ENCODE measurements around the gene MYO9A.

The MYO9A gene

DNA sequence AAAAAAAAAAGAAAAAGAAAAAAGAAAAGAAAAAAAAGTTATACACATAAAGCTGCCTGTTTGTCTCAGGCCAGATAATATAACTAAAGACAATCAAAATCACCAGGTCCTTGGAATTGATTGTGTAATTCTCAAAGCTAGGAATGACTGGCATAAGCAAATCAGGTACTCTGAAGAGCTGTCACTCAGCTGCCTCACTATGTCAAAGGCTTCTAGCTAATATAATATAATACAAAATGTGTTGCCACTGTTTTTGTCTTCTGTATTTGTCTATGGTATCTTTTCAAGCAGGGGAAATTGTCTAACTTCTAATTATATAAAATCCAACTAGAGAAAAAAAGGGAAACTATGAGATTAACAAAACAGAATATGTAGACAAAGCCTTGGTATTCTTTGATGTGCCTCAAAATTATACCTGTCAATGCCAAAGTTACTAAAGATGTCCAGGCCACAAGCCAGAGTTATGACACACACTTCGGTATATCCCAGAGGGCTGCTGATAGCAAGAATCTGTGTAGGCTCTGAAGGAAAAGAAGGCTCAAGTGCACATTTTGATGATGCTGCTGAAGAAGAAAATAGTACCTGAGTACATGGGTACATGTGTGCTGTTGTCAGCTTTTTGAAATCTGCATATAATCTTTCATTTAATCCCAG is 344.6 kb downstream of the MYO9A start:
- no peak for TF ChIP-seq SPI1 (IDR thresholded peaks at IDR 0.05; ENCODE audit: borderline replicate concordance, low read depth)
- no peak for TF ChIP-seq POLR2AphosphoS5 (IDR thresholded peaks at IDR 0.05; ENCODE audit: low read depth)
- TF ChIP-seq REST (IDR thresholded peaks at IDR 0.05; ENCODE audit: insufficient replicate concordance, low read depth) = no peak
- TF ChIP-seq, protein P1, sequence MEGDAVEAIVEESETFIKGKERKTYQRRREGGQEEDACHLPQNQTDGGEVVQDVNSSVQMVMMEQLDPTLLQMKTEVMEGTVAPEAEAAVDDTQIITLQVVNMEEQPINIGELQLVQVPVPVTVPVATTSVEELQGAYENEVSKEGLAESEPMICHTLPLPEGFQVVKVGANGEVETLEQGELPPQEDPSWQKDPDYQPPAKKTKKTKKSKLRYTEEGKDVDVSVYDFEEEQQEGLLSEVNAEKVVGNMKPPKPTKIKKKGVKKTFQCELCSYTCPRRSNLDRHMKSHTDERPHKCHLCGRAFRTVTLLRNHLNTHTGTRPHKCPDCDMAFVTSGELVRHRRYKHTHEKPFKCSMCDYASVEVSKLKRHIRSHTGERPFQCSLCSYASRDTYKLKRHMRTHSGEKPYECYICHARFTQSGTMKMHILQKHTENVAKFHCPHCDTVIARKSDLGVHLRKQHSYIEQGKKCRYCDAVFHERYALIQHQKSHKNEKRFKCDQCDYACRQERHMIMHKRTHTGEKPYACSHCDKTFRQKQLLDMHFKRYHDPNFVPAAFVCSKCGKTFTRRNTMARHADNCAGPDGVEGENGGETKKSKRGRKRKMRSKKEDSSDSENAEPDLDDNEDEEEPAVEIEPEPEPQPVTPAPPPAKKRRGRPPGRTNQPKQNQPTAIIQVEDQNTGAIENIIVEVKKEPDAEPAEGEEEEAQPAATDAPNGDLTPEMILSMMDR (IDR thresholded peaks at IDR 0.05; ENCODE audit: insufficient read depth, low read length) = no peak
- no peak for TF ChIP-seq GABPA (IDR thresholded peaks at IDR 0.05; ENCODE audit: low read depth)
- no peak overlapping the region for H3K27ac ChIP-seq (replicated peaks)
- DNase-seq (ENCODE audit: low read depth in 1 of 2, low spot score in 1 of 2) = no peak
- H3K4me3 ChIP-seq (replicated peaks; ENCODE audit: insufficient read depth, low read length) = no peak overlapping the region
- no peaks in the 10 kb centered on the region for H3K27me3 ChIP-seq (ENCODE audit: insufficient read depth, poor library complexity, severe bottlenecking)
